K562 (cell line): ENCODE results near the gene PDE5A. TPM values are rescaled to one million over a fixed set of nuclear protein-coding genes. Genes with fewer than 3 reads are reported as not detected.

Experiments used
- FUS ChIP-seq: fragments of 200-400 bp; formaldehyde crosslinking; optimal IDR thresholded peaks from 2 replicates; pipeline ENCODE3; 2017; ENCODE audit warnings: low read depth, low read length
- GABPB2 ChIP-seq: fragments of 250-450 bp; sonication (Bioruptor Pico); conservative IDR thresholded peaks from 2 replicates; pipeline ENCODE4 v1.5.1; 2021; ENCODE audit warnings: mild to moderate bottlenecking
- MCM2 ChIP-seq: fragments of 450-650 bp; IDR thresholded peaks from 2 replicates; pipeline ENCODE4 v1.6.1; 2017; ENCODE audit warnings: low read depth, mild to moderate bottlenecking
- MTA2 ChIP-seq: fragments of 450-650 bp; IDR thresholded peaks from 2 replicates; pipeline ENCODE4 v1.6.1; 2016; ENCODE audit warnings: low read depth
- ZSCAN29 ChIP-seq: fragments of 450-650 bp; IDR thresholded peaks from 2 replicates; pipeline ENCODE4 v1.6.1; 2017
- polyA plus RNA-seq, 8 experiments: library from polyadenylated mRNA; depleted of rRNA in 4 of 8; stranded (reverse) in 5 of 8; unstranded in 3 of 8; fragments of >200 nt; fragmentation: Nextera tagmentation in 2 of 8; fragmentation: Illumina TruSeq in 1 of 8; extraction: Ambion mirVana in 2 of 8; extraction: Trizol in 1 of 8; gene quantifications; 2 replicates each; pipeline versions ENCODE4 v1.2.1 to v1.2.3, GENCODE V29; 2011 to 2014; ENCODE audit warnings: inconsistent platforms in 1 of 8, missing spikeins in 1 of 8
- total RNA-seq, 7 experiments: library from RNA; depleted of rRNA in 6 of 7; stranded (reverse); fragments of >200 nt in 6 of 7; fragmentation: Illumina TruSeq in 2 of 7; extraction: Trizol in 2 of 7; gene quantifications; 2 replicates each; pipeline versions ENCODE4 v1.2.1 to v1.2.3, GENCODE V29; 2011 to 2021; ENCODE audit warnings: low replicate concordance in 1 of 7
- TF ChIP-seq, protein P1 (sequence below): fragments of 450-650 bp; IDR thresholded peaks from 2 replicates; pipeline ENCODE4 v1.6.1; 2016; ENCODE audit warnings: low read depth

The PDE5A gene
- total and polyA plus RNA-seq, 9 of the 15 experiments (the other 6 are each of a cell fraction or from before 2014, with no cell fraction given) = 0.07 to 1.9 (median 0.29) TPM

GRCh38 chr4:119656342-119656741 is 27.7 kb upstream of the PDE5A start (continued):
- TF ChIP-seq, protein P1, sequence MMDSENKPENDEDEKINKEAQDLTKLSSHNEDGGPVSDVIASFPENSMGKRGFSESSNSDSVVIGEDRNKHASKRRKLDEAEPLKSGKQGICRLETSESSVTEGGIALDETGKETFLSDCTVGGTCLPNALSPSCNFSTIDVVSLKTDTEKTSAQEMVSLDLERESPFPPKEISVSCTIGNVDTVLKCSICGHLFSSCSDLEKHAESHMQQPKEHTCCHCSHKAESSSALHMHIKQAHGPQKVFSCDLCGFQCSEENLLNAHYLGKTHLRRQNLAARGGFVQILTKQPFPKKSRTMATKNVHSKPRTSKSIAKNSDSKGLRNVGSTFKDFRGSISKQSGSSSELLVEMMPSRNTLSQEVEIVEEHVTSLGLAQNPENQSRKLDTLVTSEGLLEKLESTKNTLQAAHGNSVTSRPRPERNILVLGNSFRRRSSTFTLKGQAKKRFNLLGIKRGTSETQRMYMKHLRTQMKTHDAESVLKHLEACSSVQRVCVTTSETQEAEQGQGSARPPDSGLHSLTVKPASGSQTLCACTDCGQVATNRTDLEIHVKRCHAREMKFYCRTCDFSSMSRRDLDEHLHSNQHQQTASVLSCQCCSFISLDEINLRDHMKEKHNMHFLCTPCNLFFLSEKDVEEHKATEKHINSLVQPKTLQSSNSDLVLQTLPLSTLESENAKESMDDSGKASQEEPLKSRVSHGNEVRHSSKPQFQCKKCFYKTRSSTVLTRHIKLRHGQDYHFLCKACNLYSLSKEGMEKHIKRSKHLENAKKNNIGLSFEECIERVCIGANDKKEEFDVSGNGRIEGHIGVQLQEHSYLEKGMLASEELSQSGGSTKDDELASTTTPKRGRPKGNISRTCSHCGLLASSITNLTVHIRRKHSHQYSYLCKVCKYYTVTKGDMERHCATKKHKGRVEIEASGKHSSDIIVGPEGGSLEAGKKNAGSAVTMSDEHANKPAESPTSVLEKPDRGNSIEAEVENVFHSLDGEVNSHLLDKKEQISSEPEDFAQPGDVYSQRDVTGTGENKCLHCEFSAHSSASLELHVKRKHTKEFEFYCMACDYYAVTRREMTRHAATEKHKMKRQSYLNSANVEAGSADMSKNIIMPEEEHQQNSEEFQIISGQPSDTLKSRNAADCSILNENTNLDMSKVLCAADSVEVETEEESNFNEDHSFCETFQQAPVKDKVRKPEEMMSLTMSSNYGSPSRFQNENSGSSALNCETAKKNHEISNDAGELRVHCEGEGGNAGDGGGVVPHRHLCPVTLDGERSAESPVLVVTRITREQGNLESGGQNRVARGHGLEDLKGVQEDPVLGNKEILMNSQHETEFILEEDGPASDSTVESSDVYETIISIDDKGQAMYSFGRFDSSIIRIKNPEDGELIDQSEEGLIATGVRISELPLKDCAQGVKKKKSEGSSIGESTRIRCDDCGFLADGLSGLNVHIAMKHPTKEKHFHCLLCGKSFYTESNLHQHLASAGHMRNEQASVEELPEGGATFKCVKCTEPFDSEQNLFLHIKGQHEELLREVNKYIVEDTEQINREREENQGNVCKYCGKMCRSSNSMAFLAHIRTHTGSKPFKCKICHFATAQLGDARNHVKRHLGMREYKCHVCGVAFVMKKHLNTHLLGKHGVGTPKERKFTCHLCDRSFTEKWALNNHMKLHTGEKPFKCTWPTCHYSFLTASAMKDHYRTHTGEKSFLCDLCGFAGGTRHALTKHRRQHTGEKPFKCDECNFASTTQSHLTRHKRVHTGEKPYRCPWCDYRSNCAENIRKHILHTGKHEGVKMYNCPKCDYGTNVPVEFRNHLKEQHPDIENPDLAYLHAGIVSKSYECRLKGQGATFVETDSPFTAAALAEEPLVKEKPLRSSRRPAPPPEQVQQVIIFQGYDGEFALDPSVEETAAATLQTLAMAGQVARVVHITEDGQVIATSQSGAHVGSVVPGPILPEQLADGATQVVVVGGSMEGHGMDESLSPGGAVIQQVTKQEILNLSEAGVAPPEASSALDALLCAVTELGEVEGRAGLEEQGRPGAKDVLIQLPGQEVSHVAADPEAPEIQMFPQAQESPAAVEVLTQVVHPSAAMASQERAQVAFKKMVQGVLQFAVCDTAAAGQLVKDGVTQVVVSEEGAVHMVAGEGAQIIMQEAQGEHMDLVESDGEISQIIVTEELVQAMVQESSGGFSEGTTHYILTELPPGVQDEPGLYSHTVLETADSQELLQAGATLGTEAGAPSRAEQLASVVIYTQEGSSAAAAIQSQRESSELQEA = no peak
- TF ChIP-seq MCM2 (no peak), FUS (no peak), GABPB2 (CRISPR knock-in tag) (no peak), ZSCAN29 (no peak), MTA2 (no peak)
- TF ChIP-seq, all 486 proteins: peak for 0
